ENCODE measurements around the gene SPAG8. TPM values are rescaled to one million over a fixed set of nuclear protein-coding genes. Genes with fewer than 3 reads are reported as not detected.

SPAG8 gene
- polyA plus RNA-seq, 1 donor (not counting 4 experiments of a cell fraction or from before 2014, with no cell fraction given), result 0.08 TPM

- no peak overlapping the region for H3K9ac ChIP-seq (ENCODE audit: control insufficient read depth, extremely low read depth, insufficient read depth, low read length)
- H3K79me2 ChIP-seq (ENCODE audit: control insufficient read depth, insufficient read depth, low read length), result no peaks in the 10 kb centered on the region
- no peaks in the 10 kb centered on the region for H3K9me1 ChIP-seq (ENCODE audit: control insufficient read depth, extremely low read depth, insufficient read depth, low read length)
- H3K4me1 ChIP-seq (ENCODE audit: control insufficient read depth, extremely low read depth, insufficient read depth, low read length), result peaks cover 10% of the 10 kb centered on the region
- no peak for FAIRE-seq
- H3K4me3 ChIP-seq (ENCODE audit: control insufficient read depth in 2 of 3, extremely low read depth in 1 of 3, insufficient read depth in 2 of 3, low read depth in 1 of 3, low read length in 3 of 3), result no peak overlapping the region
- H3K27me3 ChIP-seq (ENCODE audit: control insufficient read depth, extremely low read depth, insufficient read depth, low read length), result no peaks in the 10 kb centered on the region
- no peak overlapping the region for H2AFZ ChIP-seq (ENCODE audit: control insufficient read depth, low read length)
- TF ChIP-seq EZH2 (IDR thresholded peaks at IDR 0.05; ENCODE audit: low read length), result no peak
- TF ChIP-seq CTCF (optimal IDR thresholded peaks at IDR 0.05 in 1 of 3, IDR thresholded peaks at IDR 0.05 in 1 of 3, conservative IDR thresholded peaks at IDR 0.05 in 1 of 3; ENCODE audit: extremely low read depth in 1 of 3, insufficient read depth in 2 of 3, low read length in 3 of 3), result no peak
- H3K4me2 ChIP-seq (ENCODE audit: control insufficient read depth, extremely low read depth, insufficient read depth, low read depth, low read length), result no peak overlapping the region
- dilution Hi-C loops (cut with MboI; ENCODE audit: extremely low pct_ligation_motif_present, low sequenced_read_pairs), result no loop called here
- H3K36me3 ChIP-seq (ENCODE audit: control insufficient read depth in 2 of 2, extremely low read depth in 1 of 2, insufficient read depth in 2 of 2, low read length in 2 of 2), result no peaks in the 10 kb centered on the region
- no peak overlapping the region for H3K27ac ChIP-seq (ENCODE audit: control insufficient read depth, insufficient read depth, low read length)
- H3K9me3 ChIP-seq (ENCODE audit: control insufficient read depth, low read depth, low read length), result no peaks in the 10 kb centered on the region
- H4K20me1 ChIP-seq (ENCODE audit: control insufficient read depth, extremely low read depth, insufficient read depth, low read length), result no peaks in the 10 kb centered on the region
- no peak for DNase-seq (ENCODE audit: low read depth, low spot score)
These were observed 3.6 kb downstream of the SPAG8 start for GRCh38 chr9:35808433-35808832.

GRCh38 chr9:35806101-35806500 lies 6.0 kb downstream of the SPAG8 start:
- H3K4me3 ChIP-seq (ENCODE audit: control insufficient read depth in 2 of 3, extremely low read depth in 1 of 3, insufficient read depth in 2 of 3, low read depth in 1 of 3, low read length in 3 of 3), result no peak overlapping the region
- H4K20me1 ChIP-seq (ENCODE audit: control insufficient read depth, extremely low read depth, insufficient read depth, low read length), result no peaks in the 10 kb centered on the region
- no peak for DNase-seq (ENCODE audit: low read depth, low spot score)
- H2AFZ ChIP-seq (ENCODE audit: control insufficient read depth, low read length), result no peak overlapping the region
- FAIRE-seq, result no peak
- no peaks in the 10 kb centered on the region for H3K27me3 ChIP-seq (ENCODE audit: control insufficient read depth, extremely low read depth, insufficient read depth, low read length)
- peaks cover 0 to 2% of the 10 kb centered on the region in 2 experiments for H3K36me3 ChIP-seq (ENCODE audit: control insufficient read depth in 2 of 2, extremely low read depth in 1 of 2, insufficient read depth in 2 of 2, low read length in 2 of 2)
- H3K79me2 ChIP-seq (ENCODE audit: control insufficient read depth, insufficient read depth, low read length), result no peaks in the 10 kb centered on the region
- H3K27ac ChIP-seq (ENCODE audit: control insufficient read depth, insufficient read depth, low read length), result no peak overlapping the region
- dilution Hi-C loops (cut with MboI; ENCODE audit: extremely low pct_ligation_motif_present, low sequenced_read_pairs), result no loop called here
- no peaks in the 10 kb centered on the region for H3K9me3 ChIP-seq (ENCODE audit: control insufficient read depth, low read depth, low read length)
- no peak overlapping the region for H3K9ac ChIP-seq (ENCODE audit: control insufficient read depth, extremely low read depth, insufficient read depth, low read length)
- H3K9me1 ChIP-seq (ENCODE audit: control insufficient read depth, extremely low read depth, insufficient read depth, low read length), result no peaks in the 10 kb centered on the region
- no peak for TF ChIP-seq EZH2 (IDR thresholded peaks at IDR 0.05; ENCODE audit: low read length)
- TF ChIP-seq CTCF (optimal IDR thresholded peaks at IDR 0.05 in 1 of 3, IDR thresholded peaks at IDR 0.05 in 1 of 3, conservative IDR thresholded peaks at IDR 0.05 in 1 of 3; ENCODE audit: extremely low read depth in 1 of 3, insufficient read depth in 2 of 3, low read length in 3 of 3), result no peak
- no peak overlapping the region for H3K4me2 ChIP-seq (ENCODE audit: control insufficient read depth, extremely low read depth, insufficient read depth, low read depth, low read length)
- no peaks in the 10 kb centered on the region for H3K4me1 ChIP-seq (ENCODE audit: control insufficient read depth, extremely low read depth, insufficient read depth, low read length)

All from keratinocyte (primary cell).